B cell (primary cell): ENCODE data around the gene OR5H14. TPM values are rescaled to one million over a fixed set of nuclear protein-coding genes. Genes with fewer than 3 reads are reported as not detected.

Source experiments
- ATAC-seq: fragments of 200-7000 bp; cut with Tn5 transposase; one replicate; pipeline ENCODE4 v1.10.0; 2021; ENCODE audit warnings: low read depth, mild to moderate bottlenecking, moderate number of reproducible peaks, moderate library complexity
- CTCF ChIA-PET: fragments of 350-600 bp; sonication (Branson Sonifier 250); formaldehyde crosslinking; loops from one replicate; lab custom pipeline; 2021; ENCODE audit warnings: antibody characterized with exemption, inconsistent platforms; lab: Charles Lee
- POLR2A ChIA-PET: fragments of 350-600 bp; sonication (Branson Sonifier 250); formaldehyde crosslinking; loops from one replicate; lab custom pipeline; 2021; ENCODE audit warnings: antibody characterized with exemption; lab: Charles Lee
- DNase-seq: peaks from one replicate; pipeline ENCODE4 v3.0.0; 2013
- H2AFZ ChIP-seq: 2 replicates; pipeline ENCODE4 v1.6.1; 2012; ENCODE audit warnings: mild to moderate bottlenecking, low read depth, low read length; ENCODE audit not compliant: insufficient read depth, poor library complexity, severe bottlenecking
- H3K27ac ChIP-seq, 2 donors: 1 replicate in 1 of 2; 2 replicates in 1 of 2; pipeline ENCODE4 v1.5.1; 2012 to 2013; ENCODE audit warnings: low read length in 2 of 2, mild to moderate bottlenecking in 2 of 2, moderate library complexity in 1 of 2
- H3K27me3 ChIP-seq, 4 experiments: fragments of 200-600 bp in 1 of 4; sonication (generic) in 1 of 4; replicated peaks in 1 of 4; 1 replicate in 2 of 4; 2 replicates in 2 of 4; pipeline versions ENCODE4 v1.6.1 to v1.7.0; 2013 to 2016; ENCODE audit warnings: low read length in 3 of 4, mild to moderate bottlenecking in 2 of 4, mixed read lengths in 1 of 4, moderate library complexity in 1 of 4; ENCODE audit not compliant: insufficient read depth in 4 of 4, control insufficient read depth in 3 of 4; ENCODE audit errors: control extremely low read depth in 1 of 4
- H3K36me3 ChIP-seq, 2 experiments: replicated peaks in 1 of 2; 1 replicate in 1 of 2; 2 replicates in 1 of 2; pipeline versions ENCODE4 v1.6.1 to v1.7.1; 2013; ENCODE audit warnings: low read length in 1 of 2; ENCODE audit not compliant: insufficient read depth in 2 of 2, control insufficient read depth in 1 of 2; ENCODE audit errors: control extremely low read depth in 1 of 2, extremely low read depth in 1 of 2
- H3K4me1 ChIP-seq, 2 donors: fragments of 200-600 bp in 1 of 2; sonication (generic) in 1 of 2; 1 replicate in 1 of 2; 2 replicates in 1 of 2; pipeline versions ENCODE4 v1.5.1 to v1.6.1; 2013 to 2017; ENCODE audit warnings: low read length in 2 of 2; ENCODE audit not compliant: control insufficient read depth in 2 of 2, insufficient read depth in 2 of 2
- H3K4me2 ChIP-seq: replicated peaks from 2 replicates; pipeline ENCODE3; 2012; ENCODE audit warnings: mild to moderate bottlenecking, low read depth, low read length; ENCODE audit not compliant: poor library complexity, severe bottlenecking
- H3K4me3 ChIP-seq, 5 experiments: fragments of 200-600 bp in 1 of 5; sonication (generic) in 1 of 5; 1 replicate in 3 of 5; 2 replicates in 2 of 5; pipeline versions ENCODE4 v1.5.1 to v1.7.0; 2011 to 2016; ENCODE audit warnings: low read length in 4 of 5, mild to moderate bottlenecking in 4 of 5, low read depth in 2 of 5, control low read depth in 1 of 5, moderate library complexity in 1 of 5; ENCODE audit not compliant: insufficient read depth in 1 of 5; ENCODE audit errors: control extremely low read depth in 1 of 5, extremely low read depth in 1 of 5
- H3K79me2 ChIP-seq: fragments of 200-600 bp; sonication (generic); one replicate; pipeline ENCODE4 v1.6.0; 2016; ENCODE audit warnings: low read length; ENCODE audit not compliant: control insufficient read depth, insufficient read depth
- H3K9ac ChIP-seq: fragments of 200-600 bp; sonication (generic); 2 replicates; pipeline ENCODE4 v1.6.1; 2017; ENCODE audit warnings: mild to moderate bottlenecking, low read length, moderate library complexity
- H3K9me3 ChIP-seq, 3 donors: one replicate each; pipeline versions ENCODE4 v1.6.1 to v1.7.1; 2013; ENCODE audit warnings: low read length in 2 of 3; ENCODE audit not compliant: control insufficient read depth in 2 of 3, insufficient read depth in 1 of 3; ENCODE audit errors: control extremely low read depth in 1 of 3
- H4K20me1 ChIP-seq: 2 replicates; pipeline ENCODE4 v1.6.0; 2012; ENCODE audit warnings: mild to moderate bottlenecking, low read length; ENCODE audit not compliant: insufficient read depth, control insufficient read depth, poor library complexity, severe bottlenecking
- H3K27ac Mint-ChIP-seq: one replicate; pipeline ENCODE4 v1.8.0; 2021; ENCODE audit warnings: mixed read lengths
- H3K27me3 Mint-ChIP-seq: one replicate; pipeline ENCODE4 v1.8.0; 2021; ENCODE audit warnings: mixed read lengths
- H3K4me1 Mint-ChIP-seq: one replicate; pipeline ENCODE4 v1.8.0; 2021; ENCODE audit warnings: mixed read lengths
- H3K4me3 Mint-ChIP-seq: one replicate; pipeline ENCODE4 v1.8.0; 2021; ENCODE audit warnings: mixed read lengths
- H3K9me3 Mint-ChIP-seq: one replicate; pipeline ENCODE4 v1.8.0; 2022; ENCODE audit warnings: mixed read lengths; ENCODE audit not compliant: insufficient read depth
- CTCF ChIP-seq: fragments of 200-600 bp; IDR thresholded peaks from one replicate; pipeline ENCODE4 v1.8.0; 2022; ENCODE audit warnings: antibody characterized with exemption, mild to moderate bottlenecking
- EZH2 ChIP-seq: IDR thresholded peaks from 2 replicates; pipeline ENCODE4 v1.6.1; 2012; ENCODE audit warnings: borderline replicate concordance, low read depth, mild to moderate bottlenecking, moderate library complexity, low read length; ENCODE audit not compliant: insufficient read depth, poor library complexity, severe bottlenecking
- WGBS: methylation state at CpG from one replicate; pipeline ENCODE4 v1.1.5; 2013; ENCODE audit warnings: missing lambda C conversion rate; ENCODE audit not compliant: insufficient coverage; 5-methylcytosine and 5-hydroxymethylcytosine counted together
- intact Hi-C: fragments of 100-400 bp; cut with micrococcal nuclease; formaldehyde crosslinking; loops from one replicate; pipeline ENCODE4 v1.10.0; 2022
- polyA plus RNA-seq: library from polyadenylated mRNA; depleted of rRNA; stranded (reverse); fragments of >200 nt; gene quantifications from 2 replicates; pipeline ENCODE4 v1.2.3, GENCODE V29; 2012
- total RNA-seq, 2 donors: library from RNA; stranded (reverse); fragments of 120-200 nt in 1 of 2; gene quantifications; 1 replicate in 1 of 2; 2 replicates in 1 of 2; pipeline versions ENCODE4 v1.2.3 to v1.2.4, GENCODE V29; 2013 to 2022

Gene OR5H14
- total and polyA plus RNA-seq, 2 donors (not counting 1 experiment from before 2014, with no cell fraction given): not detected

GRCh38 chr3:98110550-98110908, 36.8 kb upstream of the OR5H14 start:
- Mint-ChIP-seq H3K27ac (no peak overlapping the region), H3K27me3 (no peaks in the 10 kb centered on the region), H3K4me1 (no peaks in the 10 kb centered on the region), H3K4me3 (no peak overlapping the region), H3K9me3 (no peaks in the 10 kb centered on the region)
- Histone ChIP-seq H3K36me3 (no peaks in the 10 kb centered on the region), H3K4me2 (no peak overlapping the region), H3K9me3 (peaks cover 0 to 10% (median 3%) of the 10 kb centered on the region in 3 donors), H4K20me1 (no peaks in the 10 kb centered on the region), H3K4me1 (no peaks in the 10 kb centered on the region), H3K4me3 (no peak overlapping the region), H2AFZ (no peak overlapping the region), H3K9ac (no peak overlapping the region), H3K79me2 (no peaks in the 10 kb centered on the region), H3K27me3 (no peaks in the 10 kb centered on the region), H3K27ac (no peak overlapping the region)
- no peak for ATAC-seq
- intact Hi-C loops: no loop called here
- ChIA-PET CTCF (no interaction called here), POLR2A (no interaction called here)
- DNase-seq: no peak
- TF ChIP-seq CTCF (no peak), EZH2 (no peak)

GRCh38 chr3:98114264-98114663, 33.0 kb upstream of the OR5H14 start:
- Mint-ChIP-seq H3K27me3 (no peaks in the 10 kb centered on the region), H3K27ac (no peak overlapping the region), H3K9me3 (no peaks in the 10 kb centered on the region), H3K4me3 (no peak overlapping the region), H3K4me1 (no peaks in the 10 kb centered on the region)
- Histone ChIP-seq H3K4me1 (no peaks in the 10 kb centered on the region), H4K20me1 (no peaks in the 10 kb centered on the region), H3K27me3 (no peaks in the 10 kb centered on the region), H3K9ac (no peak overlapping the region), H3K9me3 (peaks cover 0 to 10% (median 3%) of the 10 kb centered on the region in 3 donors), H3K36me3 (no peaks in the 10 kb centered on the region), H3K4me3 (no peak overlapping the region), H2AFZ (no peak overlapping the region), H3K4me2 (no peak overlapping the region), H3K27ac (no peak overlapping the region), H3K79me2 (no peaks in the 10 kb centered on the region)
- no peak for DNase-seq
- intact Hi-C loops: no loop called here
- TF ChIP-seq EZH2: no peak
- TF ChIP-seq CTCF: no peak
- ChIA-PET POLR2A (no interaction called here), CTCF (no interaction called here)
- WGBS: 55% methylated on average over 1 of the region's 3 CpGs
- ATAC-seq: no peak
